ENCODE measurements around the gene SPAG5. TPM values are rescaled to one million over a fixed set of nuclear protein-coding genes. Genes with fewer than 3 reads are reported as not detected.

The SPAG5 gene
- total and polyA plus RNA-seq, 10 of the 15 experiments (the other 5 are each of a cell fraction or from before 2014, with no cell fraction given) = 73.5 to 171 (median 106) TPM

- BruUV-seq (replicated peaks) = no TSS peak
- Histone ChIP-seq H3K4me3 (peak overlapping the region; percentile 98; the same call in 1 of the 2 replicates), H3K4me2 (ENCODE audit: control insufficient read depth, insufficient read depth) (peak overlapping the region; percentile 97), H3K9ac (ENCODE audit: control insufficient read depth, insufficient read depth, low read length) (peak overlapping the region; percentile 57), H3K27me3 (replicated peaks in 1 of 2; ENCODE audit: control insufficient read depth in 2 of 2, insufficient read depth in 2 of 2, low read length in 1 of 2) (no peaks in the 10 kb centered on the region), H3K36me3 (ENCODE audit: control insufficient read depth in 2 of 2, insufficient read depth in 2 of 2, low read length in 1 of 2) (peaks cover 2 to 3% of the 10 kb centered on the region in 2 experiments; a peak in 1 of 4 replicates), H3K9me3 (replicated peaks; ENCODE audit: control insufficient read depth, insufficient read depth, low read length) (no peaks in the 10 kb centered on the region), H2AFZ (ENCODE audit: control insufficient read depth, low read depth, low read length) (peak overlapping the region; percentile 76), H3K79me2 (ENCODE audit: control insufficient read depth, insufficient read depth, low read length) (peaks cover 50% of the 10 kb centered on the region), H3K4me1 (ENCODE audit: control insufficient read depth, insufficient read depth, low read length) (peaks cover 38% of the 10 kb centered on the region), H4K20me1 (ENCODE audit: control insufficient read depth, insufficient read depth) (no peaks in the 10 kb centered on the region), H3K27ac (ENCODE audit: control insufficient read depth, insufficient read depth) (peak overlapping the region; percentile 73)
- FAIRE-seq = peak; percentile 93
- SMC1A ChIA-PET (ENCODE audit: uncharacterized antibody, unreplicated experiment) = interaction anchor here (1.0 to 6.1 kb wide), 9 partner anchors 22 to 65 kb away, joined by 3 to 89 read pairs (median 5); partner anchors contain the start of gene PIGS
- in situ Hi-C loops (cut with MboI) (loop anchor here (5.0 to 10.0 kb wide), 2 partner anchors 51 to 173 kb away; partner anchors contain the start of genes SARM1 and VTN), intact Hi-C loops (cut with micrococcal nuclease; ENCODE audit: unreplicated experiment) (loop anchor here (1.0 to 10.0 kb wide), 4 partner anchors 51 to 173 kb away; partner anchors contain the start of genes SARM1, SPAG5 and VTN)
- WGBS (ENCODE audit: insufficient coverage, insufficient replicate concordance, low lambda C conversion rate, missing lambda C conversion rate) = 40% methylated on average over 26 of the region's 26 CpGs
- ATAC-seq = peak; percentile 63
- RAD21 ChIA-PET (ENCODE audit: unreplicated experiment) = interaction anchor here (0.8 to 8.3 kb wide), 13 partner anchors 12 to 172 kb away, joined by 3 to 102 read pairs (median 5); partner anchors contain the start of genes ALDOC, PIGS and RPL23A
- POLR2A ChIA-PET = interaction anchor here (0.8 to 9.1 kb wide), 10 partner anchors 9 to 172 kb away, joined by 3 to 148 read pairs (median 4); partner anchors contain the start of genes ALDOC, PIGS and RPL23A
- CTCF ChIA-PET = interaction anchor here (0.6 to 13.9 kb wide), 24 partner anchors 9 to 348 kb away, joined by 3 to 316 read pairs (median 4); partner anchors contain the start of genes ALDOC, IFT20, PIGS and RSKR
- DNase-seq (ENCODE audit: low read depth, low spot score) = peak; percentile 73
- TF ChIP-seq PKNOX1 (IDR thresholded peaks at IDR 0.05) (peak; percentile 58; the same call in 1 of the 2 replicates), KAT2A (conservative IDR thresholded peaks at IDR 0.05; ENCODE audit: control insufficient read depth, low read depth, low read length) (no peak), CREB1 (IDR thresholded peaks at IDR 0.05; ENCODE audit: low read depth) (no peak), RAD21 (IDR thresholded peaks at IDR 0.05; ENCODE audit: insufficient read depth, low read depth, low read length) (peak; percentile 55), FOS (IDR thresholded peaks at IDR 0.05; ENCODE audit: borderline replicate concordance, extremely low read depth, insufficient read length) (no peak), STAT3 (IDR thresholded peaks at IDR 0.05; ENCODE audit: low read depth, low read length) (no peak), MTA2 (IDR thresholded peaks at IDR 0.05; ENCODE audit: low read depth) (peak; percentile 32; the same call in 1 of the 2 replicates), ZNF384 (IDR thresholded peaks at IDR 0.05; ENCODE audit: borderline replicate concordance, low read depth, low read length) (no peak), ZNF622 (IDR thresholded peaks at IDR 0.05) (no peak), BCL11A (IDR thresholded peaks at IDR 0.05; ENCODE audit: low read depth, low read length) (no peak), DPF2 (IDR thresholded peaks at IDR 0.05) (peak; percentile 63), SMARCA5 (IDR thresholded peaks at IDR 0.05) (peak; percentile 84; the same call in 1 of the 2 replicates), YY1 (IDR thresholded peaks at IDR 0.05; ENCODE audit: low read depth, low read length) (peak; percentile 69; the same call in 1 of the 2 replicates), EED (IDR thresholded peaks at IDR 0.05; ENCODE audit: low read depth) (peak; percentile 35; the same call in 1 of the 2 replicates), NR2F1 (conservative IDR thresholded peaks at IDR 0.05) (0 out of 2 replicates have a peak, but pooled peaks have one; percentile 25), PAX5 (IDR thresholded peaks at IDR 0.05; ENCODE audit: borderline replicate concordance, low read depth, low read length) (no peak), IRF3 (IDR thresholded peaks at IDR 0.05) (no peak), IKZF2 (IDR thresholded peaks at IDR 0.05) (peak in 1 of 2 experiments; percentile 36; a peak in 2 of 4 replicates), SMAD1 (IDR thresholded peaks at IDR 0.05; ENCODE audit: low read depth, partially characterized antibody) (no peak), HDGF (IDR thresholded peaks at IDR 0.05) (peak; percentile 31; the same call in 1 of the 2 replicates), TCF7 (IDR thresholded peaks at IDR 0.05; ENCODE audit: borderline replicate concordance) (no peak), TAF1 (IDR thresholded peaks at IDR 0.05; ENCODE audit: borderline replicate concordance, low read depth, low read length) (no peak), BACH1 (IDR thresholded peaks at IDR 0.05; ENCODE audit: borderline replicate concordance) (no peak), BRCA1 (IDR thresholded peaks at IDR 0.05; ENCODE audit: low read depth, low read length) (no peak)
These were observed 51.0 kb downstream of the SPAG5 start for GRCh38 chr17:28547623-28548416.

All from GM12878 (cell line).